Measurements from ENCODE around the gene ENDOD1. TPM values are rescaled to one million over a fixed set of nuclear protein-coding genes. Genes with fewer than 3 reads are reported as not detected.

Gene ENDOD1
- total RNA-seq, 1 donor from 2014 or later = 47.9 TPM

- TF ChIP-seq POLR2A (IDR thresholded peaks at IDR 0.05) (no peak), CTCF (IDR thresholded peaks at IDR 0.05) (no peak), POLR2AphosphoS5 (IDR thresholded peaks at IDR 0.05; ENCODE audit: insufficient read depth in 1 of 2, low read depth in 1 of 2) (no peak)
- DNase-seq (ENCODE audit: extremely low spot score in 2 of 2) = no peak
- no peaks in the 10 kb centered on the region for H3K9me3 ChIP-seq
- H3K27me3 ChIP-seq = no peaks in the 10 kb centered on the region
- intact Hi-C loops (cut with DNase I) = loop anchor here (10.0 kb wide), 2 partner anchors 50 to 170 kb away; partner anchors contain the start of genes CWC15 and KDM4D
- H3K36me3 ChIP-seq = no peaks in the 10 kb centered on the region
- H3K4me3 ChIP-seq = no peak overlapping the region
- H3K27ac ChIP-seq = no peak overlapping the region
- H3K4me1 ChIP-seq = peaks cover 24% of the 10 kb centered on the region
These were observed 54.9 kb downstream of the ENDOD1 start for GRCh38 chr11:95144313-95145235.

- intact Hi-C loops (cut with DNase I) = loop anchor here (10.0 kb wide), 2 partner anchors 51 to 171 kb away; partner anchors contain the start of genes CWC15 and KDM4D
- TF ChIP-seq POLR2AphosphoS5 (IDR thresholded peaks at IDR 0.05; ENCODE audit: insufficient read depth in 1 of 2, low read depth in 1 of 2) (no peak), POLR2A (IDR thresholded peaks at IDR 0.05) (no peak), CTCF (IDR thresholded peaks at IDR 0.05) (no peak)
These were observed 55.9 kb downstream of the ENDOD1 start for GRCh38 chr11:95145430-95146060.

GRCh38 chr11:95147364-95147905 is 57.8 kb downstream of the ENDOD1 start:
- peaks cover 40% of the 10 kb centered on the region for H3K4me1 ChIP-seq
- intact Hi-C loops (cut with DNase I) = loop anchor here (10.0 kb wide), 2 partner anchors 53 to 173 kb away; partner anchors contain the start of genes CWC15 and KDM4D
- TF ChIP-seq CTCF (IDR thresholded peaks at IDR 0.05) = no peak
- peak in 1 of 2 donors; percentile 60 for TF ChIP-seq POLR2AphosphoS5 (IDR thresholded peaks at IDR 0.05; ENCODE audit: insufficient read depth in 1 of 2, low read depth in 1 of 2)
- no peaks in the 10 kb centered on the region for H3K9me3 ChIP-seq
- no peaks in the 10 kb centered on the region for H3K27me3 ChIP-seq
- peak overlapping the region; percentile 28 for H3K27ac ChIP-seq
- no peak overlapping the region for H3K4me3 ChIP-seq
- no peaks in the 10 kb centered on the region for H3K36me3 ChIP-seq
- no peak for DNase-seq (ENCODE audit: extremely low spot score in 2 of 2)

More at GRCh38 chr11:95145430-95146060, 55.9 kb downstream of the ENDOD1 start:
- H3K27me3 ChIP-seq = no peaks in the 10 kb centered on the region
- H3K27ac ChIP-seq = no peak overlapping the region
- H3K4me3 ChIP-seq = no peak overlapping the region
- H3K4me1 ChIP-seq = peaks cover 33% of the 10 kb centered on the region
- H3K9me3 ChIP-seq = no peaks in the 10 kb centered on the region
- no peaks in the 10 kb centered on the region for H3K36me3 ChIP-seq
- no peak for DNase-seq (ENCODE audit: extremely low spot score in 2 of 2)

- H3K4me1 ChIP-seq = peaks cover 42% of the 10 kb centered on the region
- intact Hi-C loops (cut with DNase I) = loop anchor here (10.0 kb wide), 2 partner anchors 54 to 174 kb away; partner anchors contain the start of genes CWC15 and KDM4D
- peak overlapping the region; percentile 21 for H3K27ac ChIP-seq
- no peaks in the 10 kb centered on the region for H3K36me3 ChIP-seq
- TF ChIP-seq CTCF (IDR thresholded peaks at IDR 0.05) = no peak
- TF ChIP-seq POLR2AphosphoS5 (IDR thresholded peaks at IDR 0.05; ENCODE audit: insufficient read depth in 1 of 2, low read depth in 1 of 2) = no peak
- no peak for TF ChIP-seq POLR2A (IDR thresholded peaks at IDR 0.05)
- no peak overlapping the region for H3K4me3 ChIP-seq
- no peak for DNase-seq (ENCODE audit: extremely low spot score in 2 of 2)
- H3K27me3 ChIP-seq = no peaks in the 10 kb centered on the region
- no peaks in the 10 kb centered on the region for H3K9me3 ChIP-seq
These were observed 58.8 kb downstream of the ENDOD1 start for GRCh38 chr11:95148406-95148805.

All from vagina (tissue), 2 donors.